Stimulated activated CD4-positive, alpha-beta T cell treated with anti-CD3 and anti-CD28 coated beads, Interleukin-2, amount 100 ng/mL, for 48 hours (primary cell): ENCODE results near the gene BFAR.
"Not testable (repeated sequence)": the region's sequence is repeated elsewhere in the genome, so short reads cannot be mapped to it uniquely, and the experiment has no call there.

Experiments used
- DNase-seq, 2 donors: peaks; one replicate each; pipeline ENCODE4 v3.0.0-alpha.2; 2020

BFAR gene

DNA sequence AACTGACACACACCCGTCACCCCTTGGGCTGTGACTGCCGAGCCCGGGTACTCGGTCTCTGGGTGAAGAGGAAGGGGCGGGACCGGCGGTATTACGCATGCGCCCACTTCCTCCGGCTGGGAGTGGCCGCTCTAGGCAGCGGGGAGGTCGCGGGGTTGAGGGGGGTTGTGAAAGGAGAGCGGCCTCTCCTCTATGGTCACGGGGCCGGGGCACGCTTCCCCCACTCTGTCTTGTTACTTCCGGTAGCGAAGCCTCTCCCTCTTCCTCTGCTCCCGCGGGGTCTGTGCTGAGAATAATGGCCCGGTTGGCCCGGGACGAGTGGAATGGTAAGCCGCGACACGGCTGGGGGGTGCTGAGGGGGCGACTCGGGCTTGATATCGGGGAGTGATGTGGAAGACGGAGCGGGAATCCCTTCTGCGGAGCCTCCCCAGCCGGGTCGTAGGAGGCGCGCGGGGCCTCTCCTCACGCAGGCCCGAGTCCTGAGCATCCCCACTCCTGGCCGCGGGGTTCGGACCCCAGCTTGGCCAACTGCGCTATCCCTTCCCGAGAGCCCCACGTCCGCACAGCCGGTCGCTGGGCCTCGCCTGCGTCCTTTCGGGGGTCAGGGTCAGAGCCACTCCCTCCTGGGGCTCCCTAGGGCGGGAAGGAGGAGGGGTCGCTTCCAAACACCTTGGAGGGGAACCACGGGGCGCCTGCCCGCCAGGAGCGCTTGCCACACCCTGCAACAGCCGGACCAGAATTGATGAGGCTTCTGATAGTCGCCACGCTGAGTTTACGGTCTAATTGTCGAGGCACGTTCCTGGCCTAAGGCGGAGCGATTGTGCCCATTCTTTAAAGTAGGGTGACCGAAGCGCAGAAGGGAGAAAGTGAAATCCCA lies at the start of gene BFAR:
TSS of gene BFAR (plus strand) at position 259 of the 877 bp plus-strand sequence. CDS start 11,396 bp downstream, outside the sequence.
- peak; percentile 98 to 99 for DNase-seq

DNA sequence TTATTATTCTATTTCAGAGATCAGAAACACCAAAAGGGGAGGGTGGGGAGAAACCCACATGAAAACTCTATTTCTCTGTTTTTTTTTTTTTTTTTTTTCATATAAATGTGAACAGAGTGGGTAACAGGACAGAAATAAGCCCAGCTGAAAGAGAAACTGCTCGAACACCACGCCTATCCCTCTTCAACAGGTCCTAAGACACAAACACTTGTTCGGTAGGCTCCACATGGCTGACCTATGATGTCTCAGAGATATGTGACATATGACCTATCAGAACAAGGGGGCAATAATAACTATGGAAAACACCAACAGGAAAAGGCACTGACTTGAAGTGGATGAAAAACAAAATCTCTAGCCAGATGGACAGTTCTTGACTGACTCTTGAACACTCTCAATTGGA lies 47.5 kb upstream of the BFAR start:
- DNase-seq: no peak

GRCh38 chr16:14586637-14587305 lies 46.0 kb upstream of the BFAR start:
- DNase-seq: no peak

DNA sequence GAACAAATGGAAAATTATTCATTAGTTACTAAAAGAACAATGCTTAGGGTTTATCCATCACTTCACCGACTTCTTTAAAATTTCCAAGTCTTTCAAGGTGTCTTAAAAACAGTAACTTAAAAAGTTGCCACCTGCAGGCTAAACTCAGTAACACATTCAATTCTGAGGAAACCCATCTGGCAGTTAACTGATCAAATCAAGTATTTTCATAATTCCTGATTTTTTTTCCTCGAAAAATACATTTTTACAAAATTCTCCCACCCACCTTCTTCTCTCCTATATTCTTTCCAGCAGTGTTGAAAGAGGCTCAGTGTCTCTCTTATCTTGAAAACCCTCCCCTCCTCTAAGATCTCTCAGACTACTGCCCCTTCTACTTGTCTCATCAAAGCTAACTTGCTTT lies 32.6 kb upstream of the BFAR start:
- no peak for DNase-seq

DNA sequence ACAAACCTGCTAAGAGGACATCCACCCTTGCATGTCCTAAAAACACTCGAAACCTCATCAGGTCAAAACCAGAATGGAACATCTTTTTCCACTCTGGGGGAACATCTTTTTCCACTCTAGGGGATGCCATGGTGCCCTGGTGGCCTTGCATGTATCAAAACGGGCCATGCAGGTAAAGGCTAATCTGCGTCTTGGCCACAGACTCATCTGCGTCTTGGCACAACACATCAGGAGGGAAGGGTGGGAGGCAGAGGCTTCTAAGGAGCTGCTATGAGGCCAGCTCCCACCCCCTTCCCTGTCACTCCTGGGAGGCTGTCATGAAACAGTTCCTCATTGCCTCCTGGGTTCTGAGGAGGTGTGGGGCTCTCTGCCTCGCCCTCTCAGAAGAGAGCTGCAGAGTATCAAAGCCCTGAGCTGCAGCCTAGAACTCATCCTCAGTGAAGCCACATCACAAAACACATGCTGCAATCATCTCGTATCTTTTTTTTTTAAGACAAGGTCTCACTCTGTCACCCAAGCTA lies 30.2 kb upstream of the BFAR start:
- DNase-seq: no peak

GRCh38 chr16:14606102-14606501 lies 26.6 kb upstream of the BFAR start:
- no peak for DNase-seq

- DNase-seq: no peak
Measured at GRCh38 chr16:14608111-14608566, 24.6 kb upstream of the BFAR start.

DNA sequence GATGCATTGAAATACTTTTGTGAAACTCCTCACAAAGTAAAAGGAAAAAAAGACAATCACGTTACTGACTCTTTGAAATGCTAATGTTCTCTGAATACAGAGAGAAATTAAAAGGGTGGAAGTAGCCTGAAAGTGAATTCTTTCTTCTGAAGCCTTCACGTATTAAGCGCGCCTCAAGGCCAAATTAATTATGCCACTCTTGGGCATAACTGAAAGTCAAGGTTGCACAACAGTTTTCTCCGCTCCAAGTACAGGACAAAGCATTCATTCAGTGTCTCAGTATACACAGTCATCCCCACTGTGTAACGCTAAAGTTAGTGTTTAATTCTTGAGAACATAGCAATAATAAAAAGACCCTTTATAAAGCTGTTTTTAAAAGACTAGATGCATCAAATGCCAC lies 24.1 kb upstream of the BFAR start:
- no peak for DNase-seq

DNA sequence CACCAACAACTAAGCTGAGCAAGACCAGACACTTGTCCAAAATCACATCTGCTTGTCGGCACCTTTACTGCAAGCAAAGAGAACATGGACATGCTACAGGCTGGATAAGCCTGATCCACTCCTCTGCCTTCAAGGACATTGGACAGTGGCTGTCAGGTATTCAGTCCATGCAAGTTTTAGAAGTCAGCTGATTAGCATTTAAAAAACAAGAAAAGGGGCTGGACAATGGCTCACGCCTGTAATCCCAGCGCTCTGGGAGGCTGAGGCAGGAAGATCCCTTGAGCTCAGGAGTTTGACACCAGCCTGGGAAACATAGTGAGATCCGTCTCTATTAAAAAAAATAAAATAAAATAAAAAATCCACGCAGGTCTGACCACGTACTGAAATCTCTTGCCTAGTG lies 23.0 kb upstream of the BFAR start:
- no peak for DNase-seq

GRCh38 chr16:14611660-14612059 lies 21.1 kb upstream of the BFAR start:
- no peak for DNase-seq

GRCh38 chr16:14613991-14614390 lies 18.8 kb upstream of the BFAR start:
- no peak for DNase-seq

DNA sequence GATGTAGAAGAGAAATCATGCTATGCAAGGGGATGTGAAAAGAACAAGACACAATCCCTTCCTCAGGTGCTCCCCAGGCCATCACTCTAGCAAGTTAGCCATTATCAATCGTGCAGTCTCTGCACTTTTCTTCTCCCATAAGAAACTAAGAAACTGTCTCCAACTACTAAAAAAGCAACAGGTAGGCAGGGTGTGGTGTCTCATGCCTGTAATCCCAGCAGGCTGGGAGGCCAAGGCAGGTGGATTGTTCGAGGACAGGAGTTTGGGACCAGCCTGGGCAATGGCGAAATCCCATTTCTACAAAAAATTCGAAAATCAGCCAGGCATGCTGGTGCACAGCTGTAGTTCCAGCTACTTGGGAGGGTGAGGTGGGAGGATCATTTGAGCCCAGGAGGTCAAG lies 16.5 kb upstream of the BFAR start:
- no peak for DNase-seq

GRCh38 chr16:14618566-14618965 lies 14.2 kb upstream of the BFAR start:
- no peak for DNase-seq

DNA sequence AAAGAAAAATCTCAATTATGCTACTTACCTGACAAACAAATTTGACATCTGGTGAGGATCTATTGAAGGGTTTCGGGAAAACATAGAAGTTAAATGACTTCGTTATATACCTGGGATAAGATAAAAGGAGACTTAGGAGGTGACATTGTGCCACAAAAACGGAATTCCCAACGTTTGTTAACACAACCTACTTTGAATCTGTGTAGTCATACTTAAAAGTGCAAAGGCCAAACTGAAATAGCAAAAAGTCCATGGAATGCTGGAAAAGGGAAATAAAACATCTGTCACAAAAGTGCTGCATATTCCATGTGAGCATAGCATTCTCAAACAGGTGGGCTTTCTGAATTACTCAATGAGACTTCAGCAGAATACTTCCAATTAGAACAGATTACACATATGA lies 5.7 kb upstream of the BFAR start:
- DNase-seq: no peak

DNA sequence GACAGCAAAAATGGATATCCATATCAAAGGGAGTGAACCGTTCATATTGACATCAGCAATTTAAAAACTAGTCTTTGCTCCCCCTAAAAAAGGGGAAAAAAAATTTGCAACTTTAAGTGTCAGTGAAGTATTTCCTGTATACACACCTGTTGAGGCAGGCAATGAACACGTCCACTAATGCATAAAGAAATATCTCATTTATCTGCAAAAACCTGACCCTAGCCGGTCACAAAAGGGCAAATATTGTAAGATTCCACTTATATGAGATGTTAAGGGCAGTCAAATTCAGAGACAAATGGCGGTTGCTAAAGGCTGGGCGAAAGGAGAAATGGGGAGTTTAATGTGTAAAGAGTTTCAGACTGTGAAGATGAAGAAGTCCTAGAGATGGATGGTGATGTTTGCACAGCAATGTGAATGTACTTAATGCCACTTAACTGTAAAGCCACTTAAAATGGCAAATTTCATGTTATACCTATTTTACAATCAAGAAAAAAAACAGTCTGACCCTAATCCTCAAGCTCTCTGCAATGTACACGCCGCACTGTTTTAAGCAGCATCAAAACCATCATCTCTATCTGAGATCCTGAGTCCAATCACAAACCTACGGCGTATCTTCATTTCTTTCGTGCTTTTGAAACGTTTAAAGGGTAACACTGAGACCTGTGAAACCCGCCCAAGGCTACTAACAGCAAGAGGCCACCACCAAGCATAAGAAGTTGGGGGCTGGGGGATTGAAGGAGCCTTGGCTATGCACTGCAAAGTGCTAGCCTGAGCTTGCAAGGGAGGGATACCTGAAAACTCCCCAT lies 3.7 kb upstream of the BFAR start:
- DNase-seq: no peak

- no peak for DNase-seq
Measured at GRCh38 chr16:14629612-14629918, 3.2 kb upstream of the BFAR start.

GRCh38 chr16:14629919-14630619 lies 2.7 kb upstream of the BFAR start, which contains the start of gene PARN:
PARN (minus strand) TSS chr16:14630260; CDS start chr16:14630125, 135 bp downstream.
- peak; percentile 97 to 98 for DNase-seq

- DNase-seq: not testable (repeated sequence)
Measured at GRCh38 chr16:14630620-14631330, 2.0 kb upstream of the BFAR start.

- no peak for DNase-seq
Measured at GRCh38 chr16:14634389-14634725, 1.6 kb downstream of the BFAR start.

DNA sequence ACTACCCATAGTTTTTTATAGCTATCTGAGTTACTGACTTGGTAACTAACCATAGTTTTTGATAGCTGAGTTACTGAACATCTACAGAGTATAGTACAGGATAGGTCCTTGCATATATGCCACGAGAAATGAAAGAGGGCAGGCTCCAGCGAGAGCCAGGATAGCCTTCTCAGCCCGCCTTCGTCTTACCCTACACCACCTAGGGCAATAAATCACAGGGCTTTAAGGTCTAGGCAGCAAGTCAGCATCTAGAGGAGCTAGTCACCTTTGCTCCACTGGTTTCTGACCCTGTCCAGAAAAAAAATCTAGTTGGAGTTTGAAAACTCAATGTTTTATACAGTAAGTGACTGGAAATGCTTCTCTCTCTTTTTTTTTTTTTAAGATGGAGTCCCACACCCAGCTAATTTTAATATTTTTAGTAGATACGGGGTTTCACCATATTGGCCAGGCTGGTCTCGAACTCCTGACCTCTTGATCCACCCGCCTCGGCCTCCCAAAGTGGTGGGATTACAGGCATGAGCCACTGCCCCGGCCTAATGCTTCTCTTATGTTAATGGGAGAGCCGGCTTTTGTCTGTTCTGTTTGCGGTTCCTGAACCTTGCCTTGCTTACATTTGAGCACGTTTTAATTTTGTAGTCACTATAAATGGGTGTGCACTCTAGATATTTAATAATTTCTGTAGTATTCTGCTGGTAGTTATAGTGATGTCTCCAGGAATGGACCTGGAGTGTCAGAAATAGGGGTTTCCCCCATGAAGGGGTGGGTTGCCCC lies 2.8 kb downstream of the BFAR start:
- no peak for DNase-seq
